Transverse colon (tissue), 4 donors: ENCODE data around the gene JAKMIP2.

ENCODE experiments used
- CTCF ChIP-seq, 5 experiments: fragments of 200-600 bp in 3 of 5; fragments of 450-650 bp in 2 of 5; sonication (generic) in 3 of 5; IDR thresholded peaks; 1 replicate in 2 of 5; 2 replicates in 3 of 5; pipeline ENCODE4 v1.5.1; 2016 to 2017; ENCODE audit warnings: antibody characterized with exemption in 5 of 5, inconsistent platforms in 3 of 5, mild to moderate bottlenecking in 2 of 5, moderate library complexity in 1 of 5
- EP300 ChIP-seq: sonication (generic); formaldehyde crosslinking; IDR thresholded peaks from one replicate; pipeline ENCODE4 v1.6.1; 2017; ENCODE audit warnings: antibody characterized with exemption, low read depth
- POLR2A ChIP-seq: fragments of 450-650 bp; IDR thresholded peaks from one replicate; pipeline ENCODE4 v1.6.1; 2016; ENCODE audit warnings: antibody characterized with exemption, mild to moderate bottlenecking, moderate library complexity
- POLR2AphosphoS5 ChIP-seq, 3 donors: sonication (generic); formaldehyde crosslinking; IDR thresholded peaks; one replicate each; pipeline ENCODE4 v1.6.1; 2016; ENCODE audit warnings: antibody characterized with exemption in 3 of 3

- TF ChIP-seq CTCF (IDR thresholded peaks at IDR 0.05): no peak
- no peak for TF ChIP-seq POLR2A
- TF ChIP-seq POLR2AphosphoS5 (IDR thresholded peaks at IDR 0.05): no peak
- TF ChIP-seq EP300: no peak
Observed at GRCh38 chr5:147818290-147818689, 35.8 kb upstream of the JAKMIP2 start.
